Thyroid gland (tissue), 4 donors: ENCODE results near the gene LRCH2.

ENCODE experiments used
- CTCF ChIP-seq, 6 experiments: fragments of 200-600 bp in 3 of 6; fragments of 450-650 bp in 3 of 6; sonication (generic) in 3 of 6; IDR thresholded peaks; one replicate each; pipeline ENCODE4 v1.5.1; 2016 to 2019; ENCODE audit warnings: antibody characterized with exemption in 6 of 6, mild to moderate bottlenecking in 2 of 6, inconsistent platforms in 1 of 6, moderate library complexity in 1 of 6
- POLR2A ChIP-seq, 2 donors: fragments of 450-650 bp; IDR thresholded peaks; one replicate each; pipeline ENCODE4 v1.6.1; 2017; ENCODE audit warnings: antibody characterized with exemption in 2 of 2, mild to moderate bottlenecking in 2 of 2, moderate library complexity in 1 of 2

- TF ChIP-seq CTCF (IDR thresholded peaks at IDR 0.05), result no peak
- TF ChIP-seq POLR2A (IDR thresholded peaks at IDR 0.05), result no peak
Observed at GRCh38 chrX:115142057-115142456, 91.8 kb downstream of the LRCH2 start.
